ENCODE data around the gene BCAS1.

Gene BCAS1

DNA sequence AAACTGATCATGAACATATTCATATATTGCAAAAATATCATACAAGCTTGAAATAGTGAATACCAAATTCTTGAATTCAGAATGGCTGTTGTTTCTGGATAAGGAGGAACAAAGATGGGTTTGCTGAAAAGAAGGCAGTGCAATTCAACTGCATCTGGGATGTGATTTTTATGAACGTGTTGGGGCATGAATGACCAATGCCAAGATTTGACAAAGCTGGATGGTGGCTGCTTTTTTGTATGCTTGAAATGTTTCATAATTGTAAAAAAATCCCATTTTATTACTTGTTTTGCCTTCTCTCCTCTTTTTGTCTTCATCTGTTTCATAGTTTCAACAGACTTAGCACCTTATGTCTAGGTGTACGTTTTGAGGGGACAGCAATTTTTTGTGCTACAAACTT lies 36.8 kb upstream of the BCAS1 start:
- H3K27ac ChIP-seq (ENCODE audit: low read length) = no peak overlapping the region
- TF ChIP-seq, protein P1, sequence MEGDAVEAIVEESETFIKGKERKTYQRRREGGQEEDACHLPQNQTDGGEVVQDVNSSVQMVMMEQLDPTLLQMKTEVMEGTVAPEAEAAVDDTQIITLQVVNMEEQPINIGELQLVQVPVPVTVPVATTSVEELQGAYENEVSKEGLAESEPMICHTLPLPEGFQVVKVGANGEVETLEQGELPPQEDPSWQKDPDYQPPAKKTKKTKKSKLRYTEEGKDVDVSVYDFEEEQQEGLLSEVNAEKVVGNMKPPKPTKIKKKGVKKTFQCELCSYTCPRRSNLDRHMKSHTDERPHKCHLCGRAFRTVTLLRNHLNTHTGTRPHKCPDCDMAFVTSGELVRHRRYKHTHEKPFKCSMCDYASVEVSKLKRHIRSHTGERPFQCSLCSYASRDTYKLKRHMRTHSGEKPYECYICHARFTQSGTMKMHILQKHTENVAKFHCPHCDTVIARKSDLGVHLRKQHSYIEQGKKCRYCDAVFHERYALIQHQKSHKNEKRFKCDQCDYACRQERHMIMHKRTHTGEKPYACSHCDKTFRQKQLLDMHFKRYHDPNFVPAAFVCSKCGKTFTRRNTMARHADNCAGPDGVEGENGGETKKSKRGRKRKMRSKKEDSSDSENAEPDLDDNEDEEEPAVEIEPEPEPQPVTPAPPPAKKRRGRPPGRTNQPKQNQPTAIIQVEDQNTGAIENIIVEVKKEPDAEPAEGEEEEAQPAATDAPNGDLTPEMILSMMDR (IDR thresholded peaks at IDR 0.05; ENCODE audit: low read depth, low read length) = no peak
- no peak for TF ChIP-seq EZH2phosphoT487 (IDR thresholded peaks at IDR 0.05; ENCODE audit: low read depth)
- H4K20me1 ChIP-seq (ENCODE audit: insufficient read depth, low read length) = no peaks in the 10 kb centered on the region
- peaks cover 11% of the 10 kb centered on the region for H3K4me1 ChIP-seq (ENCODE audit: low read length)
- H2AFZ ChIP-seq (ENCODE audit: low read depth, low read length) = no peak overlapping the region
- no peaks in the 10 kb centered on the region for H3K27me3 ChIP-seq (ENCODE audit: low read depth, low read length)
- peaks cover 3% of the 10 kb centered on the region; the same call in 1 of the 2 replicates for H3K9me3 ChIP-seq (ENCODE audit: insufficient read depth, low read length)
- no peaks in the 10 kb centered on the region for H3K79me2 ChIP-seq (ENCODE audit: low read length)
- H3K36me3 ChIP-seq (replicated peaks; ENCODE audit: low read depth, low read length) = no peaks in the 10 kb centered on the region
- H3K9ac ChIP-seq (ENCODE audit: low read length) = no peak overlapping the region
- H3K4me3 ChIP-seq (ENCODE audit: low read length) = no peak overlapping the region
- no peak overlapping the region for H3K4me2 ChIP-seq (ENCODE audit: low read length)

DNA sequence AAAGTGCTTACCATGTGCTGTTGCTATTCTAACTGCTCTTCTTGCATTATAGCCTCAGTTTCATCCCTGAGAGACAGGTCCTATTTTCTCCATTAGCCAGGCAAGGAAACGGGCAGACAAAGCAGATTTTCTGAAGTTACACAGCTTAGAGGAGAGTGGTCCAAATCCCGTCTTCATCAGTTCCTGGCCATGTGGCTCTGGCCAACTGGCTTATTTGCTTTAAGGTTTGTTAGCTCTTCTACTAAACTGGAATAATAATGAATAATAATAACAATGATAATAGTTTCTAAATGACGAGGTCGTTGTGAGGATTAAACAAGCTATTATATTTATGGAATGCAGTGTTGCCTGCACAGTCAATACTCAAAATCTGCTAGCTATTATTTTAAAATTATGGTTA lies 35.8 kb upstream of the BCAS1 start:
- no peak overlapping the region for H3K27ac ChIP-seq (ENCODE audit: low read length)
- H3K36me3 ChIP-seq (replicated peaks; ENCODE audit: low read depth, low read length) = no peaks in the 10 kb centered on the region
- no peak overlapping the region for H3K4me2 ChIP-seq (ENCODE audit: low read length)
- no peaks in the 10 kb centered on the region for H3K79me2 ChIP-seq (ENCODE audit: low read length)
- H3K4me3 ChIP-seq (ENCODE audit: low read length) = no peak overlapping the region
- H3K27me3 ChIP-seq (ENCODE audit: low read depth, low read length) = no peaks in the 10 kb centered on the region
- no peak overlapping the region for H3K9ac ChIP-seq (ENCODE audit: low read length)
- H2AFZ ChIP-seq (ENCODE audit: low read depth, low read length) = no peak overlapping the region
- no peaks in the 10 kb centered on the region for H3K9me3 ChIP-seq (ENCODE audit: insufficient read depth, low read length)
- peaks cover 10% of the 10 kb centered on the region for H3K4me1 ChIP-seq (ENCODE audit: low read length)
- TF ChIP-seq EZH2phosphoT487 (IDR thresholded peaks at IDR 0.05; ENCODE audit: low read depth) = no peak
- TF ChIP-seq, protein P1 (IDR thresholded peaks at IDR 0.05; ENCODE audit: low read depth, low read length) = no peak
- no peaks in the 10 kb centered on the region for H4K20me1 ChIP-seq (ENCODE audit: insufficient read depth, low read length)

DNA sequence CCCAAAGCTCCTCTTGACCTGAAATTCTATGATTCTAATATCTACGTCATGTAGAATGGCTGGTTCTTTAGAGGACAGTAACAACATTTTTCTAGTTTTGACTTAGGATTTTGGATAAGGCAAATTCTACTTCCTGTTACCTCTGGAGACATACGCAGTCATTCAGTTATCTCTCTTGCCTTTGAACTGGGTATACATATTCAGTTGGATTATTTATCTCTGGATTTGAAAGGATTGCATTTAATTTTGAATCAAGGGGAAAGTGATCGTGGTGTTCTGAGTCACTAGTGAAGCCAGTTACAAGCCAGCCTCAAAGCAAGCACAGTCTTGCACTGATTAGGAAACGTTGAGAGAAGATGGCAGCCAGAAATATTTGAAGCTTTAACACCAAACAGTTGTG lies 35.3 kb upstream of the BCAS1 start:
- Histone ChIP-seq H3K36me3 (replicated peaks; ENCODE audit: low read depth, low read length) (no peaks in the 10 kb centered on the region), H3K4me3 (ENCODE audit: low read length) (no peak overlapping the region), H2AFZ (ENCODE audit: low read depth, low read length) (no peak overlapping the region; the same call in 1 of the 2 replicates), H3K4me1 (ENCODE audit: low read length) (peaks cover 10% of the 10 kb centered on the region), H3K4me2 (ENCODE audit: low read length) (no peak overlapping the region), H3K9ac (ENCODE audit: low read length) (no peak overlapping the region), H3K27me3 (ENCODE audit: low read depth, low read length) (no peaks in the 10 kb centered on the region), H3K27ac (ENCODE audit: low read length) (no peak overlapping the region), H3K79me2 (ENCODE audit: low read length) (no peaks in the 10 kb centered on the region), H4K20me1 (ENCODE audit: insufficient read depth, low read length) (no peaks in the 10 kb centered on the region), H3K9me3 (ENCODE audit: insufficient read depth, low read length) (no peaks in the 10 kb centered on the region)
- TF ChIP-seq EZH2phosphoT487 (IDR thresholded peaks at IDR 0.05; ENCODE audit: low read depth) = no peak

DNA sequence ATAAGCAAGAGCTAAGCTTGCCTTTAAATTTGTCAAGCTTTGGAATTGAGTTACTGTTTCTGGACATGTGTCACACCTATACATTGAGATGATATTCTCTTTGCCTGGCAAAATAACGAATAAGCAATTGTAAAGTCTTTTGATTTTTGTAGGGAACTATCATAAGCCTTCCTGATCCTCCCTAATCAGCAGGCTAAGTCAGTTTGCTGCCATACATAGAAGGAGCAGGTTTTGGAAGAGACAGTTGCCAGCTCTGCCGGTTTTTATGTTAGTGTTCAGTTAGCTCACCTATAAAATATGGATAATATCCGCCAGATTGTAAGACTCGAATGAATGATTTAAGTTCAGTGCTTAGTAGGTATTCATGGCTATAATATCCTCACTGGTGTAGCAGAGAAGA lies 34.4 kb upstream of the BCAS1 start:
- Histone ChIP-seq H3K27ac (ENCODE audit: low read length) (no peak overlapping the region), H3K4me3 (ENCODE audit: low read length) (no peak overlapping the region), H3K9ac (ENCODE audit: low read length) (no peak overlapping the region), H3K4me1 (ENCODE audit: low read length) (peaks cover 10% of the 10 kb centered on the region), H3K79me2 (ENCODE audit: low read length) (no peaks in the 10 kb centered on the region), H3K4me2 (ENCODE audit: low read length) (no peak overlapping the region), H3K9me3 (ENCODE audit: insufficient read depth, low read length) (no peaks in the 10 kb centered on the region), H4K20me1 (ENCODE audit: insufficient read depth, low read length) (no peaks in the 10 kb centered on the region), H3K36me3 (replicated peaks; ENCODE audit: low read depth, low read length) (no peaks in the 10 kb centered on the region), H2AFZ (ENCODE audit: low read depth, low read length) (no peak overlapping the region), H3K27me3 (ENCODE audit: low read depth, low read length) (no peaks in the 10 kb centered on the region)
- TF ChIP-seq, protein P1 (IDR thresholded peaks at IDR 0.05; ENCODE audit: low read depth, low read length) = no peak
- no peak for TF ChIP-seq EZH2phosphoT487 (IDR thresholded peaks at IDR 0.05; ENCODE audit: low read depth)

Measured in OCI-LY3 (cell line).